GM19468 (cell line): ENCODE data around the gene POU6F1.

Source experiments
- ATAC-seq: cut with Tn5 transposase; IDR thresholded peaks from one replicate; pipeline ENCODE4 v1.9.1; 2021; ENCODE audit warnings: mild to moderate bottlenecking, moderate library complexity, moderate number of reproducible peaks; ENCODE audit not compliant: unreplicated experiment; ENCODE audit errors: extremely low read depth

The POU6F1 gene

GRCh38 chr12:51199366-51199945, 18.4 kb downstream of the POU6F1 start:
- ATAC-seq, result no peak

- ATAC-seq, result no peak
Observed at GRCh38 chr12:51198568-51199365, 19.1 kb downstream of the POU6F1 start.

GRCh38 chr12:51197736-51198567, 19.9 kb downstream of the POU6F1 start:
- no peak for ATAC-seq

- no peak for ATAC-seq
Observed at GRCh38 chr12:51196547-51196946, 21.3 kb downstream of the POU6F1 start.

- ATAC-seq, result no peak
Observed at GRCh38 chr12:51195841-51196240, 22.0 kb downstream of the POU6F1 start.

- no peak for ATAC-seq
Observed at GRCh38 chr12:51192284-51192671, 25.6 kb downstream of the POU6F1 start.

GRCh38 chr12:51191516-51192283, 26.2 kb downstream of the POU6F1 start:
- ATAC-seq, result no peak

GRCh38 chr12:51190820-51191219, 27.0 kb downstream of the POU6F1 start:
- no peak for ATAC-seq

GRCh38 chr12:51189790-51190355, 28.0 kb downstream of the POU6F1 start:
- no peak for ATAC-seq

- no peak for ATAC-seq
Observed at GRCh38 chr12:51188359-51189051, 29.4 kb downstream of the POU6F1 start.

GRCh38 chr12:51187370-51187987, 30.4 kb downstream of the POU6F1 start:
- no peak for ATAC-seq

- ATAC-seq, result no peak
Observed at GRCh38 chr12:51186465-51187085, 31.3 kb downstream of the POU6F1 start.

- no peak for ATAC-seq
Observed at GRCh38 chr12:51185171-51185717, 32.6 kb downstream of the POU6F1 start.

- no peak for ATAC-seq
Observed at GRCh38 chr12:51183816-51184215, 34.0 kb downstream of the POU6F1 start.

- ATAC-seq, result no peak
Observed at GRCh38 chr12:51183349-51183748, 34.5 kb downstream of the POU6F1 start.

GRCh38 chr12:51181558-51181957, 36.3 kb downstream of the POU6F1 start:
- no peak for ATAC-seq

GRCh38 chr12:51177897-51178296, 40.0 kb downstream of the POU6F1 start:
- ATAC-seq, result no peak

- no peak for ATAC-seq
Observed at GRCh38 chr12:51174501-51174900, 43.4 kb downstream of the POU6F1 start.
